ENCODE results near the gene ZNF559. TPM values are rescaled to one million over a fixed set of nuclear protein-coding genes. Genes with fewer than 3 reads are reported as not detected.

Gene ZNF559
- total and polyA plus RNA-seq, 2 donors (not counting 1 experiment from before 2014, with no cell fraction given) = 23.9 to 49.3 TPM

Other genes starting within 250 kb of the ZNF559 start
- not detected in 2 replicates for gene OR1M1, start 237.1 kb upstream of the ZNF559 start, total RNA-seq
- gene OR1M1, start 237.1 kb upstream of the ZNF559 start, polyA plus RNA-seq = not detected in 2 replicates
- not detected in 2 replicates for gene OR7G2, start 216.7 kb upstream of the ZNF559 start, total RNA-seq
- gene OR7G2, start 216.7 kb upstream of the ZNF559 start, polyA plus RNA-seq = not detected in 2 replicates
- not detected in 2 replicates for gene OR7G1, start 208.4 kb upstream of the ZNF559 start, total RNA-seq
- gene OR7G1, start 208.4 kb upstream of the ZNF559 start, polyA plus RNA-seq = not detected in 2 replicates
- not detected in 2 replicates for gene OR7G3, start 197.2 kb upstream of the ZNF559 start, total RNA-seq
- not detected in 2 replicates for gene OR7G3, start 197.2 kb upstream of the ZNF559 start, polyA plus RNA-seq
- 60.6 and 65.2 TPM in 2 replicates for gene ZNF317, start 183.8 kb upstream of the ZNF559 start, total RNA-seq
- 31.6 and 43.3 TPM in 2 replicates for gene ZNF317, start 183.8 kb upstream of the ZNF559 start, polyA plus RNA-seq
- 0.07 TPM in 1 of 2 replicates, not detected in the other for gene OR7D2, start 145.2 kb upstream of the ZNF559 start, total RNA-seq
- gene OR7D2, start 145.2 kb upstream of the ZNF559 start, polyA plus RNA-seq = 0.06 TPM in 1 of 2 replicates, not detected in the other
- not detected in 2 replicates for gene OR7D4, start 104.6 kb upstream of the ZNF559 start, total RNA-seq
- not detected in 2 replicates for gene OR7D4, start 104.6 kb upstream of the ZNF559 start, polyA plus RNA-seq
- not detected in 2 replicates for gene OR7E24, start 73.2 kb upstream of the ZNF559 start, total RNA-seq
- gene OR7E24, start 73.2 kb upstream of the ZNF559 start, polyA plus RNA-seq = not detected in 2 replicates
- gene ZNF699, start 14.3 kb upstream of the ZNF559 start, total RNA-seq = 17.3 and 22.0 TPM in 2 replicates
- gene ZNF699, start 14.3 kb upstream of the ZNF559 start, polyA plus RNA-seq = 5.2 and 11.1 TPM in 2 replicates
- 1.1 and 2.8 TPM in 2 replicates for gene ZNF177, start 38.8 kb downstream of the ZNF559 start, total RNA-seq
- gene ZNF177, start 38.8 kb downstream of the ZNF559 start, polyA plus RNA-seq = 2.1 and 2.5 TPM in 2 replicates
- 76.0 and 81.4 TPM in 2 replicates for gene ZNF266, start 111.4 kb downstream of the ZNF559 start, total RNA-seq
- 56.8 and 65.2 TPM in 2 replicates for gene ZNF266, start 111.4 kb downstream of the ZNF559 start, polyA plus RNA-seq
- gene ZNF560, start 174.4 kb downstream of the ZNF559 start, total RNA-seq = not detected in 2 replicates
- not detected in 2 replicates for gene ZNF560, start 174.4 kb downstream of the ZNF559 start, polyA plus RNA-seq
- gene ZNF426, start 214.5 kb downstream of the ZNF559 start, total RNA-seq = 22.1 and 22.3 TPM in 2 replicates
- 2.7 and 5.6 TPM in 2 replicates for gene ZNF426, start 214.5 kb downstream of the ZNF559 start, polyA plus RNA-seq

Data from B cell (primary cell).